Smooth muscle cell (in vitro differentiated cells): ENCODE data around the gene NR2F6. TPM values are rescaled to one million over a fixed set of nuclear protein-coding genes. Genes with fewer than 3 reads are reported as not detected.

Experiments used
- DNase-seq: peaks from one replicate; lab custom pipeline; 2025; ENCODE audit not compliant: unreplicated experiment; lab: John Stamatoyannopoulos, UW
- H2AFZ ChIP-seq: fragments of 200-600 bp; sonication (generic); 2 replicates; pipeline ENCODE4 v1.6.0; 2016; ENCODE audit warnings: antibody characterized with exemption, low read depth, mild to moderate bottlenecking
- H3F3A ChIP-seq: fragments of 200-600 bp; sonication (generic); 2 replicates; pipeline ENCODE4 v1.6.0; 2017; ENCODE audit warnings: antibody characterized with exemption, low read depth
- H3K27ac ChIP-seq: fragments of 200-600 bp; sonication (generic); 2 replicates; pipeline ENCODE4 v1.5.1; 2016; ENCODE audit warnings: low read depth, mild to moderate bottlenecking
- H3K27me3 ChIP-seq: fragments of 200-600 bp; sonication (generic); 2 replicates; pipeline ENCODE4 v1.6.1; 2016; ENCODE audit warnings: low read depth, mild to moderate bottlenecking
- H3K36me3 ChIP-seq: fragments of 200-600 bp; sonication (generic); 2 replicates; pipeline ENCODE4 v1.5.1; 2016; ENCODE audit warnings: low read depth
- H3K4me1 ChIP-seq: fragments of 200-600 bp; sonication (generic); 2 replicates; pipeline ENCODE4 v1.5.1; 2016; ENCODE audit warnings: low read depth
- H3K4me2 ChIP-seq: fragments of 200-600 bp; sonication (generic); 2 replicates; pipeline ENCODE4 v1.6.0; 2016; ENCODE audit warnings: mild to moderate bottlenecking
- H3K4me3 ChIP-seq: fragments of 200-600 bp; sonication (generic); 2 replicates; pipeline ENCODE4 v1.5.1; 2016; ENCODE audit warnings: mild to moderate bottlenecking
- H3K79me2 ChIP-seq: fragments of 200-600 bp; sonication (generic); 2 replicates; pipeline ENCODE4 v1.6.0; 2016; ENCODE audit warnings: low read depth, mild to moderate bottlenecking
- H3K9ac ChIP-seq: fragments of 200-600 bp; sonication (generic); 2 replicates; pipeline ENCODE4 v1.6.0; 2016; ENCODE audit warnings: low read depth
- H3K9me3 ChIP-seq: fragments of 200-600 bp; sonication (generic); replicated peaks from 2 replicates; pipeline ENCODE4 v1.5.1; 2016; ENCODE audit warnings: low read depth
- H4K20me1 ChIP-seq: fragments of 200-600 bp; sonication (generic); 2 replicates; pipeline ENCODE4 v1.6.0; 2016; ENCODE audit warnings: low read depth
- WGBS: methylation state at CpG from one replicate; pipeline ENCODE4 v1.1.7; 2016; ENCODE audit warnings: low lambda C conversion rate; 5-methylcytosine and 5-hydroxymethylcytosine counted together
- polyA plus RNA-seq: library from polyadenylated mRNA; unstranded; fragments of >200 nt; fragmentation: Nextera tagmentation; extraction: Ambion mirVana; gene quantifications from 2 replicates; pipeline ENCODE4 v1.2.1, GENCODE V29; 2016
- total RNA-seq: library from RNA; depleted of rRNA; stranded (reverse); fragments of >200 nt; gene quantifications from 2 replicates; pipeline ENCODE4 v1.2.3, GENCODE V29; 2014
- TF ChIP-seq, protein P1 (sequence below): fragments of 200-600 bp; sonication (generic); IDR thresholded peaks from 2 replicates; pipeline ENCODE4 v1.5.1; 2017; ENCODE audit warnings: borderline replicate concordance, mild to moderate bottlenecking, antibody characterized with exemption; ENCODE audit not compliant: insufficient read depth, poor library complexity, severe bottlenecking

The NR2F6 gene
- total and polyA plus RNA-seq, 2 experiments from 2014 or later: 57.4 to 104 TPM

GRCh38 chr19:17243830-17244617, 1.7 kb downstream of the NR2F6 start:
- H3K79me2 ChIP-seq: peaks cover 55% of the 10 kb centered on the region
- no peaks in the 10 kb centered on the region for H3K36me3 ChIP-seq
- DNase-seq: no peak
- peak overlapping the region; percentile 19 for H3K9ac ChIP-seq
- no peaks in the 10 kb centered on the region for H3K27me3 ChIP-seq
- H3K9me3 ChIP-seq: no peaks in the 10 kb centered on the region
- H3K4me1 ChIP-seq: peaks cover 24% of the 10 kb centered on the region
- WGBS: 2% methylated on average over 41 of the region's 52 CpGs
- peak overlapping the region; percentile 14 for H3K27ac ChIP-seq
- peaks cover 52% of the 10 kb centered on the region for H4K20me1 ChIP-seq
- H3K4me3 ChIP-seq: peak overlapping the region; percentile 67
- peaks cover 4% of the 10 kb centered on the region for H3F3A ChIP-seq
- TF ChIP-seq, protein P1, sequence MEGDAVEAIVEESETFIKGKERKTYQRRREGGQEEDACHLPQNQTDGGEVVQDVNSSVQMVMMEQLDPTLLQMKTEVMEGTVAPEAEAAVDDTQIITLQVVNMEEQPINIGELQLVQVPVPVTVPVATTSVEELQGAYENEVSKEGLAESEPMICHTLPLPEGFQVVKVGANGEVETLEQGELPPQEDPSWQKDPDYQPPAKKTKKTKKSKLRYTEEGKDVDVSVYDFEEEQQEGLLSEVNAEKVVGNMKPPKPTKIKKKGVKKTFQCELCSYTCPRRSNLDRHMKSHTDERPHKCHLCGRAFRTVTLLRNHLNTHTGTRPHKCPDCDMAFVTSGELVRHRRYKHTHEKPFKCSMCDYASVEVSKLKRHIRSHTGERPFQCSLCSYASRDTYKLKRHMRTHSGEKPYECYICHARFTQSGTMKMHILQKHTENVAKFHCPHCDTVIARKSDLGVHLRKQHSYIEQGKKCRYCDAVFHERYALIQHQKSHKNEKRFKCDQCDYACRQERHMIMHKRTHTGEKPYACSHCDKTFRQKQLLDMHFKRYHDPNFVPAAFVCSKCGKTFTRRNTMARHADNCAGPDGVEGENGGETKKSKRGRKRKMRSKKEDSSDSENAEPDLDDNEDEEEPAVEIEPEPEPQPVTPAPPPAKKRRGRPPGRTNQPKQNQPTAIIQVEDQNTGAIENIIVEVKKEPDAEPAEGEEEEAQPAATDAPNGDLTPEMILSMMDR: no peak
- peak overlapping the region; percentile 5 for H2AFZ ChIP-seq
- peak overlapping the region; percentile 86 for H3K4me2 ChIP-seq

DNA sequence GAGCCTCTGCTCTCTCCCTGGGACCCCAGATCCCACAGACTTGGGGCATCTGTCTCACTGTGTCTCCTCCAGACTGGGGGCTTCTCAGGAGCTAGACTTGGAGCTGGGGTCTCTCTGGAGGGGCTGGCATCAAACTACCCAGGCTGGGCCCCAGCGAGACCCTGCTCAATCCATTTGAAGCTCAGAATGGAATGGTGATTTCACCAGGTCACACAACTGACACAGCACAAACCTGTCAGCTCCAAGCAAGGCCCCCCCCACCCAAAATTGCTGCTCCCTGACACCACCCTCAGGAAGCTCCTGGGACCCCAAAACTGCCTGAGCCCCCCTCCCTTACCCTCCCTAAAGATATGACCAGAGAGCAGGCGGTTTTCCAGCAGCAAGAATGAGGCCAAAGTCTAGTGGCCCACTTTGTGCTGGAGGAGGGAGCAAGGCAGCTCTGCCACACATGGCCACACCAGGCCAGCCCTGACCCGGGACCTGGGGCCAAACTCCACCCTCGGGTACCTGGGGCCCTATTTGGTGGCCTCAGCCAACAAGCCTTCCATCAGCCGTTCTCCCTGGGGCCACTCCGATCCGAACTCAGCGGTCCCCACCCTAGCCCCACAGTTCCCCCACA, 2.4 kb downstream of the NR2F6 start:
- Histone ChIP-seq H3K4me2 (peak overlapping the region; percentile 86), H4K20me1 (peaks cover 59% of the 10 kb centered on the region), H3K36me3 (no peaks in the 10 kb centered on the region), H3K4me1 (peaks cover 18% of the 10 kb centered on the region), H3K27me3 (no peaks in the 10 kb centered on the region), H3K9ac (peak overlapping the region; percentile 19), H3F3A (peaks cover 10% of the 10 kb centered on the region), H3K9me3 (no peaks in the 10 kb centered on the region), H3K79me2 (peaks cover 62% of the 10 kb centered on the region), H3K27ac (peak overlapping the region; percentile 14), H3K4me3 (peak overlapping the region; percentile 67), H2AFZ (no peak overlapping the region)
- DNase-seq: no peak
- 29% methylated on average over 8 of the region's 8 CpGs for WGBS
- TF ChIP-seq, protein P1: no peak

GRCh38 chr19:17242431-17243208, 3.1 kb downstream of the NR2F6 start:
- Histone ChIP-seq H3K4me1 (peaks cover 11% of the 10 kb centered on the region), H2AFZ (no peak overlapping the region), H4K20me1 (peaks cover 66% of the 10 kb centered on the region), H3K79me2 (peaks cover 67% of the 10 kb centered on the region), H3K36me3 (no peaks in the 10 kb centered on the region), H3F3A (peaks cover 17% of the 10 kb centered on the region), H3K9me3 (no peaks in the 10 kb centered on the region), H3K27me3 (no peaks in the 10 kb centered on the region), H3K4me2 (peak overlapping the region; percentile 86), H3K27ac (no peak overlapping the region), H3K9ac (no peak overlapping the region), H3K4me3 (peak overlapping the region; percentile 67)
- TF ChIP-seq, protein P1: no peak
- DNase-seq: no peak
- WGBS: 54% methylated on average over 6 of the region's 8 CpGs
